ENCODE results near the gene PADI4.

Gene PADI4

GRCh38 chr1:17307946-17308345 lies at the start of gene PADI4:
Gene PADI4, plus strand, starts transcription at chr1:17308197. Its CDS starts 26 bp downstream, at chr1:17308223.
- DNase-seq = no peak

DNA sequence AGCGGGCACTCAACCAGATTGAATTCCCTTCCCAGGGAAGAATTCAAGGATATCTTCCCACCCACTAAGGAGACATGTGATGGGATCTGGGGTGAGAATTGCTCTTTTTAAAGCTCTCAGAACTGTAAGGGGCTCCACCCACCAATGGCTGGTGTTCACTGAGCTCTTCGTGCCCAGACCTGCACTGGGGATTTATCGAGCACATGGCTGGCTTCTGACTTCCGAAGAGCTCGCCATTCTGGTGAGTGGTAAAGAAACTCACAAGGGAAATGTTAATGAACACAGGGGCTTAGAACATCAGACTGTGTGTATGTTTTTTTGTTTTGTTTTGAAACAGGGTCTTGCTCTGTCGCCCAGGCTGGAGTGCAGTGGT lies 49.3 kb upstream of the PADI4 start:
- no peak for DNase-seq

DNA sequence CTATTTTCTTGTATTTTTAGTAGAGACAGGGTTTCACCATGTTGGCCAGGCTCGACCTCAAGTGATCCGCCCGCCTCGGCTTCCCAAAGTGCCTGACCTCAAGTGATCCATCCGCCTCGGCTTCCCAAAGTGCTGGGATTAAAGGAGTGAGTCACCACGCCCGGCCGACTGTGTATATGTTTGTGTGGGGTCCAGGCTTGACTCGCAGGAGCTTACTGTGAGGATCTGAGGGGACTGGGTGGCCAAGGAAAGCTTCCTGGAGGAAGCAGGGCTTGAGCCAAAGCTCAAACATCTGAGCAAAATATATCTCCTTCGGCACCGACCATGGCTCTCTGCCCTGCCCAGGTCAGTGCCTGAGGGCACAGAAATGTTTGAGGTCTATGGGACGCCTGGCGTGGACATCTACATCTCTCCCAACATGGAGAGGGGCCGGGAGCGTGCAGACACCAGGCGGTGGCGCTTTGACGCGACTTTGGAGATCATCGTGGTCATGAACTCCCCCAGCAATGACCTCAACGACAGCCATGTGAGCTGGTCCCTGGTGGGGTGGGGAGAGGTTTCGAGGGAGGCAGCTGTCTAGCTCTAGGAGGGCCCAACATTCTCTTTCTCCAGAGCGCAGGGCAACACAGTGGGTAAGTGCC lies 48.6 kb upstream of the PADI4 start:
- DNase-seq = peak; percentile 72

DNA sequence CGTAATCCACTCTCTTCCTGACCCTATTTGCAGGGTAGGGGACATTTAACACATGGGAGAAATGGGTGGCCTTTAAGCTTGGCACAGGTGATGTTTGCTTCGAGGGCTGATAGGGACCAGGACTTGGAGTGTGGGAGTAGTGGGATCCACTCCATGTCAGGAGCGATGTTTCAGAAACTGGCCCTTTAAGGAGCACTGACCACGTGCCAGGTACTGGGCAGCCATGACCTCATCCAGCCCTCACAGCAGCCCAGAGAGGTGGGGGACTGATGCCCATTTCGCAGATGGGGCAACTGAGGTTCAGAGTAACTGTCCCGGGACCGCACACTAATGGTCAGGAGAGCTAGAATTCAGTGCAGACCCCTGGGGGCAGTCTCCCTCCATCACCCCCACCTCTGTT lies 47.7 kb upstream of the PADI4 start:
- DNase-seq = no peak

- no peak for DNase-seq
These were observed 47.3 kb upstream of the PADI4 start for GRCh38 chr1:17260738-17261137.

GRCh38 chr1:17263936-17264335 lies 44.1 kb upstream of the PADI4 start:
- DNase-seq = no peak

DNA sequence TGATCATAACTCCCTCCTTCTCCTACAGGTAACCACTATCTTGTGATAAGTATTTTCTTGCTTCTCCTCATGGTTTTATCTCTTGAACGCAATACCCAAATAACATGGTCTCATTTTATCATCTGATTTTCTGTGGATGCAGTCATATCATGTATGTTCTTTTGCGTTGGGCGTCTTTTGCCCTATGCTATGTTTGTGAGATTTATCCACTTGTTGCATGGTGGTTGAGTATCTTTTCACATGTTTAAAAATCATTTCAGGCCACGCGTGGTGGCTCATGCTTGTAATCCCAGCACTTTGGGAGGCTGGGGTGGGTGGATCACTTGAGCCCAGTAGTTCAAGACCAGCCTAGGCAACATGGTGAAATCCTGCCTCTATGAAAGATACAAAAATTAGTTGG lies 43.5 kb upstream of the PADI4 start:
- DNase-seq = no peak

DNA sequence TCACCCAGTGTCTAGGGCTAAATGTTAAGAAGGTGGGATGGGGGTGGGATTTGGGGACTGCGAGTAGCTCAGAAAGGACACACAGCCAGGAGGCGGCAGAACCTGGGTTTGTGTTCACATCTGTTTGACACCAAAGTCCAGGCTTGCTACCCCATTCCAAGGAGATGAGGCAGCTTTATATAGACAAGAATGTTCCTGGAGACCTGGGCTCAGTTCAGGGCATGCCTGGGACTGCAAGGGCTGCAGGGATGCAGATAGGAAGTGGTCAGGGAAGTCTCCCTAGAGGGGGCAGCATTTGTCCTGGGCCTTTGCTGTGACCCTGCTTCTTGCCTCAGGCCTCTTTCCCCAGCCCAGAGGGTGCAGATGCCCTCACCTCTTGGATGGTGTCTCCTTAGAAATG lies 42.8 kb upstream of the PADI4 start:
- peak; percentile 67 for DNase-seq

- DNase-seq = no peak
These were observed 42.0 kb upstream of the PADI4 start for GRCh38 chr1:17265950-17266349.

- DNase-seq = no peak
These were observed 36.9 kb upstream of the PADI4 start for GRCh38 chr1:17270891-17271765.

- DNase-seq = no peak
These were observed 35.9 kb upstream of the PADI4 start for GRCh38 chr1:17272066-17272465.

- DNase-seq = no peak
These were observed 35.4 kb upstream of the PADI4 start for GRCh38 chr1:17272646-17273045.

DNA sequence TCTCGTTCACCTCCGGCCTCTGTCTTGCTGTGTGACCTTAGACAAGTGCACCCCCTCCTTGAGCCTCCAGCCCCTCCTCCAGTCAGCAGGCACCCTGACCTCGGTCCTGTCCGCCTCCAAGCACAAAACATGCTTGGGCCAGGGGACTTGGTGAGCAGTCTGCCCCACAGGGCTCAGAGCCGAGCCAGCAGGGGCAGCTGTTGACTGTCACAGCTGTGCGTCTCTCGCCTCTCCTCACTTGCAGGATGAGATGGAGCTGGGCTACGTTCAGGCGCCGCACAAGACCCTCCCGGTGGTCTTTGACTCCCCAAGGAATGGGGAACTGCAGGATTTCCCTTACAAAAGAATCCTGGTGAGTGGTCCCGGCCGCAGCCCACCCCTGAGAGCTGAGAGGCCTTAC lies 34.9 kb upstream of the PADI4 start:
- no peak for DNase-seq

DNA sequence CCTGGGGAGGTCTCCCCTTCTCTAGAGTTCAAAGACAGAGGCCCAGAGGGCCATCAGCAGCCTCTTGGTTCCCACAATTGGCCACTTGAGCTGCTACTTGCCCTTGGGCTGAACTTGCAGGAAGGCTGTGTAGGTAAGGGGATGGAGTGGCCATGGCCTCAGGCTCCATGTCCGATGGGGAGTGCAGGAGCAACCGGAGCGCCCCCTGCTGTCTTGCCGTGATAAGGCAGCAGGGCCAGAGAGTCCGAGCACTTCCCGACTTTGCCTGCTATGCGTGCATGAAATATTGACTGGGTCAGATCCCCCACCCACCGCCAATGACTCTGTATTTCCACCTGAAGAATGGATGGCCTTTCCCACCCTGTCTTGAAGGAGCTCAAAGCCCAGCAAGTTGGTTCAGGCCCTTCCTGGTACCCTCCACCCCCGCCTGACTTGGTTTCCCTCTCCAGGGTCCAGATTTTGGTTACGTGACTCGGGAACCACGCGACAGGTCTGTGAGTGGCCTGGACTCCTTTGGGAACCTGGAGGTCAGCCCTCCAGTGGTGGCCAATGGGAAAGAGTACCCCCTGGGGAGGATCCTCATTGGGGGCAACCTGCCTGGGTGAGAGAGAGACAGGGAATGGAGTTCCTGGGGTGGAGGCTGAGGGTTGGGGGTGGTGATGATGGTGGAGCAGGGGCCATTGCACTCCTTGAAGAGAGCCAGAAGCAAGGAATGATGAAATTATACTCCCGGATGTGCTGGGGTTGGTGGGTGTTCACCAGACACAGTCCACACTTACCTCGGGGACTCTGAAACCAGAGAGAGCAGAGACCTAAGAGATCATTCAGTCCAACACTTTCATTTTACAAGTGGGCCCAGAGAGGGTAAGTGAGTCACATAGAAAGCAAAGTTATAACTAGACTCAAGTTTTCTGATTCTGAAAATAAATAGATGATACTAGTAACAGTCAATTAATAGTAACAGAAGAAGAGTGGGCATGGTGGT lies 33.5 kb upstream of the PADI4 start:
- DNase-seq = peak; percentile 71

- DNase-seq = peak; percentile 61
These were observed 31.4 kb upstream of the PADI4 start for GRCh38 chr1:17276568-17276967.

- no peak for DNase-seq
These were observed 30.4 kb upstream of the PADI4 start for GRCh38 chr1:17277511-17278159.

DNA sequence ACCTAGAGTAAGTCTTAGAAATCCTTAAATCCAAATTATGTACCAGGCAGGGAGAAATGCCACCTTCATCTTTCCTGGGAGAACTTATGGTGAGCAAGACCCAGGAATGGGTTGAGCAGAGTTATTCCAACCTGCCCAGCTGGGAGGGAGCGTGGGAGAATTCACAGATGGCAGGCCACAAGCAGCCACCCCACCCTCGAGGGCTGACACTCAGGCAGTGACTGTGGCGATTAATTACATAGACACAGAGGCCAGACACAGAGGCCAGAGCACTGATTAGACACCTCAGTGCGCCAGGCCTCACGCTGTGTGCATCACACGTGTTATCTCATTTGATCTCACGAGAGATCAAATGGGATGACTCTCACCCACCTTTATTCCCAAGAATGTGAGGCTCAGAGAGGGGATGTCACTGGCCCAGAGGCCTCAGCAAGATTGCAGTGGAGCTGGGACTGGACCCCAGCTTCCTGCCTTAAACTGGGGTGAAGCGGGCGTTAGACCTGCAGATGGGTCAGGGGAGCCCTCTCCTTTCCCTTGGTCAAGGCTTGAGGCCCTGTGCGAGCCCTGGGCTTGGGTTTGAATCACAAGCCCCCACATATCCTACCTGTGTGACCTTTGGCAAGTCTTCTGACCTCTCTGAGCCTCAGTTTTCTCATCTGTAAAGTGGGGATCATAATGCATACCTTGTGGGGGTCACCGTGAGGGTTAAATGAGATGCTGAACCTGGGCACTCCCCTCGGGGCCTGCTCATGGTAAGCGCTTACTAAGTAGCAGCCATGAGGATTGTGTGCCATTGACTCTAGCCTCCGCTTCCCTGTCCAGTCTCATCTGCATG lies 28.8 kb upstream of the PADI4 start:
- no peak for DNase-seq

- no peak for DNase-seq
These were observed 27.6 kb upstream of the PADI4 start for GRCh38 chr1:17280436-17280835.

DNA sequence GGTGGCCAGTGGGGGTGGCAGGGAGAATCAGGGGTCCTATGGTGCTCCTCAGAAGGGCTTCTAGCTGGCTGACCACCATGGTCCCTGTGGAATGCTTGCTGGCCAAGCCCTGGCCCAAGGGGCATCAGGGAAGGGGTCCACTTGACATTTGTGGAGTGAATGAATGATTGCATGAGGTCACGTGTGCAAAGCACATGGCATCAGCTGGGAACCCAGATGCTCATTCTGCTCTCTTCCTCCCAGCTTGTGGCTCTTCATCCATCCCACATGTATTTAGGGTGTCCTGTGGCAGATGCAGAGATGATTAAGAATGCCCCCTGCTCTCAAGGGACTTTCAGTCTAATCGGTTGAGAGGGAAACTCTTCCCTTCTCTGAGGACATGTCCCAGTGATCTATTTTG lies 27.1 kb upstream of the PADI4 start:
- DNase-seq = no peak

GRCh38 chr1:17281775-17282181 lies 26.2 kb upstream of the PADI4 start:
- DNase-seq = no peak

GRCh38 chr1:17282836-17283235 lies 25.2 kb upstream of the PADI4 start:
- DNase-seq = no peak

- DNase-seq = no peak
These were observed 21.4 kb upstream of the PADI4 start for GRCh38 chr1:17286646-17287045.
